Prostate gland (tissue), 2 donors: ENCODE data around the gene NPY2R. TPM values are rescaled to one million over a fixed set of nuclear protein-coding genes. Genes with fewer than 3 reads are reported as not detected.

Experiments used
- DNase-seq: peaks from one replicate; pipeline ENCODE4 v3.0.0-alpha.2; 2019; ENCODE audit warnings: low spot score
- H3K27ac ChIP-seq, 2 donors: fragments of 200-600 bp; sonication (generic); 2 replicates each; pipeline ENCODE4 v1.5.1; 2017 to 2019
- H3K27me3 ChIP-seq: fragments of 200-600 bp; sonication (generic); replicated peaks from 2 replicates; pipeline ENCODE4 v1.5.1; 2019; ENCODE audit not compliant: insufficient read depth
- H3K36me3 ChIP-seq, 2 donors: fragments of 200-600 bp; sonication (generic); 1 replicate in 1 of 2; 2 replicates in 1 of 2; pipeline versions ENCODE4 v1.5.1 to v1.8.1; 2017 to 2019
- H3K4me1 ChIP-seq: fragments of 200-600 bp; sonication (generic); replicated peaks from 2 replicates; pipeline ENCODE4 v1.5.1; 2019
- H3K4me3 ChIP-seq, 2 donors: fragments of 200-600 bp; sonication (generic); 2 replicates each; pipeline ENCODE4 v1.5.1; 2017 to 2019
- H3K9me3 ChIP-seq: fragments of 200-600 bp; sonication (generic); 2 replicates; pipeline ENCODE4 v1.5.1; 2017
- CTCF ChIP-seq, 4 experiments: fragments of 200-600 bp in 2 of 4; fragments of 450-650 bp in 2 of 4; sonication (generic) in 2 of 4; IDR thresholded peaks; 1 replicate in 3 of 4; 2 replicates in 1 of 4; pipeline ENCODE4 v1.5.1; 2016 to 2019; ENCODE audit warnings: antibody characterized with exemption in 4 of 4, mild to moderate bottlenecking in 2 of 4, moderate library complexity in 2 of 4
- POLR2A ChIP-seq: fragments of 450-650 bp; IDR thresholded peaks from one replicate; pipeline ENCODE4 v1.6.1; 2016; ENCODE audit warnings: antibody characterized with exemption, mild to moderate bottlenecking
- POLR2AphosphoS5 ChIP-seq: sonication (generic); formaldehyde crosslinking; IDR thresholded peaks from one replicate; pipeline ENCODE4 v1.6.1; 2017; ENCODE audit warnings: antibody characterized with exemption
- WGBS: methylation state at CpG from one replicate; pipeline ENCODE4 v1.1.5; 2018; 5-methylcytosine and 5-hydroxymethylcytosine counted together
- intact Hi-C: fragments of 100-400 bp; cut with DNase I; formaldehyde crosslinking; loops from one replicate; pipeline ENCODE4 v1.14.2; 2022
- total RNA-seq, 2 donors: library from RNA; depleted of rRNA; stranded (reverse); fragments of >200 nt; gene quantifications; one replicate each; pipeline ENCODE4 v1.1.0, GENCODE V29; 2016

The NPY2R gene
- total RNA-seq, 2 donors from 2014 or later = 2.6 TPM; not detected in 1

- TF ChIP-seq CTCF (IDR thresholded peaks at IDR 0.05) (no peak), POLR2A (no peak), POLR2AphosphoS5 (no peak)
- intact Hi-C loops = no loop called here
- WGBS = 100% methylated on average over 1 of the region's 1 CpG
These were observed 33.8 kb upstream of the NPY2R start for GRCh38 chr4:155174668-155175067.

GRCh38 chr4:155179216-155179615, 29.2 kb upstream of the NPY2R start:
- no peaks in the 10 kb centered on the region for H3K36me3 ChIP-seq
- no peaks in the 10 kb centered on the region for H3K27me3 ChIP-seq
- no peak overlapping the region for H3K27ac ChIP-seq
- no peak overlapping the region for H3K4me3 ChIP-seq
- DNase-seq = no peak
- intact Hi-C loops = no loop called here
- TF ChIP-seq CTCF (IDR thresholded peaks at IDR 0.05) (no peak), POLR2A (no peak), POLR2AphosphoS5 (no peak)
- 44% methylated on average over 2 of the region's 2 CpGs for WGBS
- H3K4me1 ChIP-seq = no peaks in the 10 kb centered on the region
- no peaks in the 10 kb centered on the region for H3K9me3 ChIP-seq

More at GRCh38 chr4:155174668-155175067, 33.8 kb upstream of the NPY2R start:
- no peaks in the 10 kb centered on the region for H3K36me3 ChIP-seq
- no peaks in the 10 kb centered on the region for H3K4me1 ChIP-seq
- H3K27ac ChIP-seq = no peak overlapping the region
- no peaks in the 10 kb centered on the region for H3K27me3 ChIP-seq
- H3K4me3 ChIP-seq = no peak overlapping the region
- no peak for DNase-seq
- no peaks in the 10 kb centered on the region for H3K9me3 ChIP-seq

- intact Hi-C loops = no loop called here
- no peaks in the 10 kb centered on the region for H3K36me3 ChIP-seq
- no peaks in the 10 kb centered on the region for H3K4me1 ChIP-seq
- no peak overlapping the region for H3K4me3 ChIP-seq
- TF ChIP-seq POLR2AphosphoS5 (no peak), POLR2A (no peak), CTCF (IDR thresholded peaks at IDR 0.05) (no peak)
- H3K27ac ChIP-seq = no peak overlapping the region
- DNase-seq = no peak
- 67% methylated on average over 2 of the region's 2 CpGs for WGBS
- H3K9me3 ChIP-seq = no peaks in the 10 kb centered on the region
- no peaks in the 10 kb centered on the region for H3K27me3 ChIP-seq
These were observed 21.5 kb upstream of the NPY2R start for GRCh38 chr4:155186972-155187371.

GRCh38 chr4:155187989-155188388, 20.4 kb upstream of the NPY2R start:
- H3K36me3 ChIP-seq = no peaks in the 10 kb centered on the region
- H3K27ac ChIP-seq = no peak overlapping the region
- no peak for DNase-seq
- TF ChIP-seq POLR2AphosphoS5 (no peak), CTCF (IDR thresholded peaks at IDR 0.05) (no peak), POLR2A (no peak)
- H3K4me3 ChIP-seq = no peak overlapping the region
- H3K27me3 ChIP-seq = no peaks in the 10 kb centered on the region
- no peaks in the 10 kb centered on the region for H3K9me3 ChIP-seq
- intact Hi-C loops = no loop called here
- 46% methylated on average over 1 of the region's 1 CpG for WGBS
- no peaks in the 10 kb centered on the region for H3K4me1 ChIP-seq

GRCh38 chr4:155190099-155190498, 18.3 kb upstream of the NPY2R start:
- no peak for DNase-seq
- no peak overlapping the region for H3K27ac ChIP-seq
- H3K4me3 ChIP-seq = no peak overlapping the region
- no peak for TF ChIP-seq POLR2AphosphoS5
- TF ChIP-seq CTCF (IDR thresholded peaks at IDR 0.05) = no peak
- TF ChIP-seq POLR2A = no peak
- no peaks in the 10 kb centered on the region for H3K36me3 ChIP-seq
- H3K27me3 ChIP-seq = no peaks in the 10 kb centered on the region
- H3K4me1 ChIP-seq = no peaks in the 10 kb centered on the region
- intact Hi-C loops = no loop called here
- H3K9me3 ChIP-seq = no peaks in the 10 kb centered on the region
